HG03159 (cell line): ENCODE results near the gene SAE1.
A peak's percentile ranks its signal among the peaks of the same experiment; 100 is the strongest.
"Not testable (repeated sequence)": the region's sequence is repeated elsewhere in the genome, so short reads cannot be mapped to it uniquely, and the experiment has no call there.

ENCODE experiments used
- ATAC-seq: cut with Tn5 transposase; IDR thresholded peaks from one replicate; pipeline ENCODE4 v1.9.1; 2021; ENCODE audit warnings: mild to moderate bottlenecking, moderate library complexity; ENCODE audit not compliant: unreplicated experiment

Gene SAE1

DNA sequence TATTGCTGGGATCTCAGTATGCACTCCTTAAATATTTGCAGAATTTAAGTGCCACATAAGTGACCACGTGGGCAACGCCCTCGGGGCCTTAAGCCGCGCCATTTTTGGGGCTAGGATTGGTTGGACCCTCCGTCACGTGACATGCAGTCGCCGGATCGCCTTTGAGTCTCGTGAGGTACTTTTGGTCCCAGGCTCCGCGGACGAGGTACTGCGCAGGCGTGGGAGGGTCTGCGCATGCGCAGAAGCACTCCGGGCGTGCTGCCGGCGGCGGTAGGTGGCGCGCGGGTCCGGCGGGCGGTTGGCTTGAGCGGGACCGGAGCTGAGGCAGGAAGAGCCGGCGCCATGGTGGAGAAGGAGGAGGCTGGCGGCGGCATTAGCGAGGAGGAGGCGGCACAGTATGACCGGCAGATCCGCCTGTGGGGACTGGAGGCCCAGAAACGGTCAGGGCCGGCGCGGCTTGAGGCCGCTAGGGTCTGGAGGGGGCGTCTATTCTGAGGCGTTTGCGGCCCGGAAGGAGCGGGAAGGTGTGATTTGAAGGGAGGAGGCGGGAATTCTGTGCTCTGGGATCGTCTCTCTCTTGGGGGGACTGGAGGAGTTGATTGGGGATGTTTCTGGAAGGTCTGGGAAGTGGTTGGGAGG, at the start of gene SAE1:
TSS of gene SAE1 (plus strand) at position 247 of the 639 bp plus-strand sequence. CDS start at position 343, 96 bp downstream.
- peak; percentile 87 for ATAC-seq

DNA sequence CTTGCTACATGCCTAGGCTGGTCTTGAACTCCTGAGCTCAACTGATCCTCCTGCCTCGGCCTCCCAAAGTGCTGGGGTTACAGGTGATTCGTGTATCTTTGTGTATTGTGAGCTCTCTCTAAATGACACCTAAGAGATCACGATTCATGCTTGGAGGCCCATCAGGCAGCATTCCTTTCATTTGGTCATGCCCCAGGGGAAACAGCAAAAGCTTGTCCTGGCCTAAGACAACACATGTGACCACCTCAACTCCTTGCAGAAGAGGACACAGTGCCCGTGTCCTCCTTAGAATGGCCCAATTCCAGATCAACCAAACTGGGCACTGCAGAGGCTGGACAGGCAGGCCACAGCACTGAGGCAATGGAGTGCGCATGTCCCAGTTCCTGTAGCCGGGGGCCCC, 49.5 kb upstream of the SAE1 start:
- ATAC-seq: no peak

DNA sequence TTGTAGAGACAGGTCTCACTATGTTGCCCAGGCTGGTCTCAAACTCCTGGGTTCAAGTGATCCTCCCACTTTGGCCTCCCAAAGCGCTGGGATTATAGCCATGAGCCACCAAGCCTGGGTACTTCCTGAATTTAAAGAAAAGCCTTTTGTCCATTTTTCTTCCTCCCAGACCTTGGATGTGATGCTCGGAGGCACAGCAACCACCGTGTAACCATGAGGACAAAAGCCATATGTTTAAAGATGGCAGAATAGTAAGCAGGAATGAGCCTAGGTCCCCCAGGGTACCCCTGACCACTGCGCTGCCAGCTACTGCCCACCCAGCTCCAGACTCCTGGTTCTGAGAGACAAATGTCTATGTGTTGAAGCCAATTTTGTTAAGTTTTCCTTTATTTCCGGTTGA, 48.1 kb upstream of the SAE1 start:
- ATAC-seq: no peak

DNA sequence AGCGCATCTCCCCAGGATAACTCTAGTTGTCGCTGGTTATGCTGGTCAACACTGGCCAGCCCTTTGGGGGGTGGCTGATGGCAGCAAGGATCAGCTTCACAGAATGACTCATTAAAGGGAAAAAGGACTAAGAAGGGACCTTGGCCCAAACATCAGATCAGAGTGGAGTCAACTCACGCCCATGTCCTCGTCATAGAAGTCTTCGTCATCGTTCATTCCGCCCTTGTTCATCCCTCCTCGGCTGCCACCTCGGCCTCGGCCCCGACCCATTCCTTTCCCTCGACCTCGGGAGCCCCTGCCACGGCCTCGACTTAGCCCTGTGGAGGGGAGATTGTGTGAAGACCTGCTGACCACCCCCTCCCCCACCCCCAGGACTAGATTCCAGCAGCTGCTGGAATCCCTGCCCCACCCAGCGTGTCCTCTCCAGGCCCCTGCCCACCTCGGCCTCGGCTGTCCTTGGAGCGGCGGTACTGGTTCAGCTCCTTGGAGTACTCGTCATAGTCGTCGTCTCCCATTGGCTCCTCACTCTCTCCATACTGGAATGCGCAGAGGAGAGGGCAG, 45.7 kb upstream of the SAE1 start:
- no peak for ATAC-seq

DNA sequence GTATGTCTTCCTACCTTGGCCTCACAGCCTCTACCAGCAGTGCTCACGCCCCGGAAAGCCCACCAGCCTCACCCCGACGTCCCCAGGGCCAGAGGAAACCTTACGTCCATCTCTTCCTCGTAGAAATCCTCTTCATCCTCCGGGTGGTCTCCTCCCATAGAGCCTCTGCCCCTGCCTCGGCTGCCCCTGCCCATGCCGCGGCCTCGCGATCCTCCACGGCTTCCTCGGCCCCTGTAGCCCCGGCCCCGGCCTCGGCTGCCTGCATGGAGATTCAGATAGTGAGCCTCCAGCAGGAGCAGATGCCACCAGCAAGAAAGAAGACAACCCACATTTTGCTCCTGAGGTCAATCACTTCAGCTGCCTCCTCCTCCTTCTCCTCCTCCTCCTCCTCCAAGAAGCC, 44.4 kb upstream of the SAE1 start:
- ATAC-seq: no peak

DNA sequence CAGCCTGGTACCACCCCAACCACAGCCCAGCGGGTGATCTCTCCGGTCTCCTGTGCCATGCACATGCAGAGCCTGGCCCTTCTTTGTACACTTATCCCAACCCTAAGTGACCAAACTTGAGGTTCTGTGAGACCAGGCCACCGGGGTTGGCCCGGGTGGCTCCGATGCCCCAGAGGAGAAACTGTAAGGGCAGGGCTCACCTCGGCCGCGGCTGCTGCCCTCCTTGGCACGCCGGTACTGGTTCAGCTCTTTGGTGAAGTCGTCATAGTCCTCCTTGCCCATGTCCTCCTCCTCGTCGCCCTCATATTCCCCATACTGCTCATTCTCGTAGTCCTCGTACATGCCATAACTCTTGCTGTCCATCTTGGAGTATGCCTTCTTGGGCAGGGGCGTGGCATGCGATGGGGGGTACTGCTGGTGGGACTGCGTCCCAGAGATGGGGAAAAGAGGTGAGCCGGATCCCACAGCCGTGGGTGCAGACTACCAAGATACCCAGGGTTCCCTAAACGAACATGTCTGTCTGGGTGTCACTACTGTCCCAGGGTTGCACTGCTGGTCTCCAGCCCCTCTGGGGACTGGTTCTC, 40.8 kb upstream of the SAE1 start:
- no peak for ATAC-seq

DNA sequence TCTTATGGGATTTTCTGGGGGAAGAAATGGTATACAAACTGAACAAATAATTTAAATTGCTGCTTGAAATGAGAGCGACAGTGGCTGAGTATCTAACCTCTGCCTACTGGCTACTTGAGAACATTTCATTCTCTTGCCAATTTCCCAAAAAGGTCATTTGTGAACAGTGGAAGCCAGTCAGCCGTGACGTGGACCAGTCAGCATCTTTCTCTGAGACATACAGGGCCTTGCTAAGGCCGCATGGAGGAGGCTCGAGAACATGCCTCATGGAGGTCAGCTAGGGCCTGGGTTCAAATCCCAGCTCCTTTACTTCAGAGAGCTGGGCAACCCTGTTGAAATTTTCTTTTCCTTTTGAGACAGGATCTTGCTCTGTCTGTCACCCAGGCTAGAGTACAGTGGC, 37.4 kb upstream of the SAE1 start:
- no peak for ATAC-seq

DNA sequence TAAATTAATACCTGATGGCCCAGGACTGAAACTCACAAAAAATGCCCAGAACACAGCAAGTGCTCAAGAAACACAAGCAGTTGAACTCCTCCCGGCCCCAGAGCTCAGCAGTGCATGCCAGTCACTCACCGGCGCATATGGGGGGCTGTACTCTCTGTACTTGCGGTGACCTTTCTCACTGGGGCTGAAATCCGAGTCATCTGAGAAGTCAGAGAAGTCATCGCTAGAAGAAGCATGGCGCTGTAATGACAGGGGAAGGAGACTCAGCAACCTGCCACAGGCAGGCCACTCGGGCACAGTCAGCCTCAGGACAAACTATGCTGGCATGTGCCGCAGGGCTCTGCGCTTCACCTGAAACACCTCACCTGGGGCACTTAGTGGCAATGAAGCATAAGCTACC, 36.8 kb upstream of the SAE1 start:
- ATAC-seq: no peak

DNA sequence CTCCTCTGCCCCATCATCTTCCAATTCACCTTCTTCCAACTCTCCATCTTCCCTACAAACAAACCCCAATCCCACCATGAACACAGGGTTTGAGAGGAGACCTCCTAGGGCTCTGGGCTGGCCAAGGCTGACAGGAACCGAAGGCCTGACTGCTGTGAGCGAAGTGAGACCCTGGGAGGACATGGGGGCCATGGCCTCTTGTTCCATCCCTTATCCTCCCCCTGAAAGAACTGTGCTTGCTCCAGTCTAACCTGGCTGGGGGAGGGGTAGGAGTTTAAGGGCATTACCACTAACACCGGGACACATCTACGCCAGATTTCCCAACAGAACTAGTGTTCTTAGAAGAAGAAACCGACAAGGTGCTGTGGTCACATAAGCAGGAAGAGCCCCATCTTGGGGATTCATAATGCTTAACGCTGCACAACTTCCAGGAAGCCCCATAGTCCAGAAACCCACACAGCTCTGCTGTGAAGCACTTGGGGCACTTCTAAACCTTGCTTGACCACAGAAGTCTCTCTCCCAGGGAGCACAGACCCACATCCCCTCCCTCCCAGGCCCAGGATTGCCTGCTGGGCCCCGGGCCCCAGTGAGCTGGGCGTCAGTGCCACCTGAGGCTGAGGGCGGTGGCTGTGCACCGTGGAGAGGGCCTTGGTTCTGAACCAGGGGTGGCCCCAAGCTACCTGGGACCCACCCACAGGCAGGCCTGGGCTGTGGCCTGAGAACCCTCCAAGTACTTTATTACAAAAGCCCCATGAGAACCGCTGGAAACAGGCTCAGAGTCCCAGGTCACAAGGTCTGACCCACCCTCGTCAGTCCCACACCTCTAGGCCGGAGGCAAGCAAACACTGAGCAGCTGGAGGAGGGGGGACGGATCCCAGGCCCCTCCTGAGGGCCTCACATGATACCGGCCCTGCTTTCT, 35.8 kb upstream of the SAE1 start:
- ATAC-seq: no peak

DNA sequence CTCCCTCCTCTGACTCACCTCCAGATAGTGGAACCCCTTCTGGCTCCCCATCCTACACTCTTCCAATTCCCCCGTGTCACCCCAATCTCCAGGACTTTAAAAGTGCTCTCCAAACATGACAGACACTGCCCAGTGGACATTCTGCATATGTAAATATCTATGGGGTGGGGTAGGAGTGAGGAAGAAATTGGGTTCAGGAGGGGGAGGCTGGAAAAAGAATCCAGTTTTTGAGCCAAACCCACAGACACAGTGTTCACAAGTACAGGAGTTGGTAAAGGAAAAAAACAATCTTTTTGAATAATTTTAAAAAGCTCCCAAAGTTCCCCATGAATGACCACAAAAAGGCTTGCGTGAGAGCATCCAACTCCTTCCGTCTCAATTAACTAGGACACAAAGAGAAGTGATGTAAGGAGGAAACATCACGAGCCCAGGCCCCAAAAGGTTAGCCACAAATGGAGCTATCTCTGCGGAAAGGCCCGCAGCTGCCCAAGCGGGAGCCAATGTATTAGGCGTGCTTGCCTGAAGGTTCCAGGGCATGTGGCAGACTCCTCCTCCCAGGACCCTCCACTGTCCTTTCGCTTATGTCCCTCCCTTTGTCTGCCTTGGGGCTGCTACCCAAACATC, 35.0 kb upstream of the SAE1 start:
- ATAC-seq: no peak

DNA sequence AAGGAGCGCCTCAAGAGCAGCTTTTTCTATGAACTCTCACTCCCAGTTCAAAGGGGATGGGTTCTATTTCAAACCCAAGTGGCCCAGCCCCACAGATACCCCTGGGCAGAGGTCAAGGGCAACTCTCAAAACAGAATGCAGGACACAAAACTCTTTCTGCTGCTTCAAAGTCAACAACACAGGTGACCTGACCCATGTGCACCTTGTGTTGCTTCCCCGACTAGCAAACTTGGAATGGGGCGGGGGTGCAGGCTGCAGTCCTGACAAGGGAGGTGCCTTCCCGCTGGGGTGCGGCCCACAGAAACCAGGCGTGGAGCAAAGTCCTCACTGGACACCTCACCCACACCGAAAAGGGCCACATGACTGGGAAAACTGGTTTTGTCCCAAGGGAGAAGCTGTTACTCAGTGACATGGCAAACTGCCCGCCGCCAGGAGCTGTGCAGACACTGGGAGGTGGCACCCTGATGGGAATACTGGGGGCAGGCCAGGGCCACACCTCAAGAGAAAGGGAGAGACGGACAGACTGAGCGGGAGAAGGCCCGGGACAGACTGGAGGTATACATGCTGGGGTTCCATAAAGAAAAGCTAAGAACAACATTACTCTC, 34.4 kb upstream of the SAE1 start:
- ATAC-seq: no peak

DNA sequence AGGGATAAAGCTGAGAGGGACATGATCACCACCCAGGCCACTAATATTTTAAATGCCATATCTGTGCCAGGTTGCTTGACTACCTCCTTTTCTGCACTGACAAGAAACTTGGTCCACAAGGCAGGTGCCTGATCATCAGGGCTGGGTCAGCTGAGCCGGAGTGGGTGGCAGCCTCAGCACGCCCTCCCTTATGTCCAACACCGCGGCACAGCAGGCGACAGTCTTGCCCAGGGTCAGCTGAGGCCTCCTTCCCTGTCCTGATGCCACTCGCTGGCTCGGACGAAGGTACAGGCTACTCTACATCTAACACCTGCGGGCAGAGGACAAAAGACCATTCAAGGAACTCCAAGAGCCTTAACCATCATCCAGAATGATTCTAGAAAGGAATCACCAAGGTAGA, 33.9 kb upstream of the SAE1 start:
- ATAC-seq: no peak

DNA sequence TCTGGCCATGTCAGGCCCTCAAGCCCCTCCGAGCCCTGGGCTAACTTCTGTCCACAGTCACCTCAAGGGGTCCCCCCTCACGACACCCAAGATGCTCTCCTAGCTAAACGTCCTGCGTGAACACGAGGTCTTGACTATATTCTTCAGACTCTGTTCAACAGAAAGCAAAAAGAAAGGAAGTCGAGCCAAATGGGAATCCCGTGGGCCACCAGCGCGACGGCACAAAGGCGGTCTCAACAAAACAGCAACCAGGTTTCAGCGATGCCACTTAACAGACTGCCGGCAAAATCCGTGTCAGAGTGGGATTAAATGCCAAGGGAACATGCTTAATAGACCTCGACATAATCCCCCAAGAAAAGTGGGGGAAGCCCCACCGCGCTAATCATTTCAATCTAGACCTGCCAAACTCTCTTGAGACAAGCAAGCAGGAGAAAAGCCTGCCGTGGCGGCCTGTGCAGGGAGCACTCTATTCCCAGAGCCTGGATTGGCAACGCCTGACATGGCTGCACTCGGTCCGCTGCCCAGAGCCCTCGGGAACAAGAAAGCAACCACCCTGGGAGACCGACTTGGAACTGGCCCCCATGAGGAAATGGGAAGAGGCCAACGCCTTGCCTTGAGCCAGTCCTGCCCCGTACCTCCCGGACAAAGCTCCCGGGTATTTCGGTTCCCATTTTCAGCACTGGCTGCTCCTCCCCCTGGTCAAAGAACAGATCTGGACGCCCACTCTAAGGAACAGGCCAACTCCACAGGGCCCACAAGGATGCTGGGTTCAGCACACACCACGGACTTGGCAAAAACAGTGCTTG, 33.0 kb upstream of the SAE1 start:
- no peak for ATAC-seq

DNA sequence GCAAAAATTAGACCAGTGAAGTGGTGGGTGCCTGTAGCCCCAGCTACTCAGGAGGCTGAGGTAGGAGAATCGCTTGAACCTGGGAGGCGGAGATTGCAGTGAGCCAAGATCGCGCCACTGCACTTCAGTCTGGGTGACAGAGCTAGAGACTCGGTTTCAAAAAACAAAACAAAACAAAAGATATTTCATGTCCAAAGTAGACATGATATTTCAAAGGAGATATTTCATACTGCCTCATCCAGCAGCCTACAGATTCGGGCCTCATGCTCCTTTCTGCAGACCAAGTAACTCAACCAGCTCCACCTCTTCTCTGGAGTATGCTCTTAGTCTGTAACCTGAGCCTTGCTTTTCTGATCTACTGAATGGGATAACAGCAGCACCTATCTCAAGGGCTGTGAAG, 32.0 kb upstream of the SAE1 start:
- no peak for ATAC-seq

DNA sequence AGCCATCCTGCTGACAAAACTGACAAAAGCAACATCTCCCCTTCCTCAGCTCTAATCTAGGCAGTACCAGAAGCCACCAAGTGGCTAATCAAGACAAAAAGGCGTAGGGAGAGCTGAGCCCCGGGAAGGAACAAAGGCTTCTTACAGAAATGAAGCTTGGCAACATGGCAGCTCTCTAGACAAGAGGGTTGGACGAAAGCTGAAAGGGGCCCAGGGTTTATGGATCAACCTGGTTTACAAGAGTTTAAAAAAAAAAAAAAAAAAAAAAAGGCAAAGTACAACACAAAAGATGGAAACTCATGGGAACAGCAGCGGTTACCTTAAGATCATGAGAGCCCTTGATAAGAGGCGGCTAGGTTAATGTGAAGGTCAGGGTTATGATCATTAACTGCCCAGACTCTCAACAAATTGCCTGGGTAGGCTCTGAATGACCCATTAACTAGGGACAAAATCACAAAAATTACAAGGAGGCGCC, 31.0 kb upstream of the SAE1 start:
- ATAC-seq: no peak

DNA sequence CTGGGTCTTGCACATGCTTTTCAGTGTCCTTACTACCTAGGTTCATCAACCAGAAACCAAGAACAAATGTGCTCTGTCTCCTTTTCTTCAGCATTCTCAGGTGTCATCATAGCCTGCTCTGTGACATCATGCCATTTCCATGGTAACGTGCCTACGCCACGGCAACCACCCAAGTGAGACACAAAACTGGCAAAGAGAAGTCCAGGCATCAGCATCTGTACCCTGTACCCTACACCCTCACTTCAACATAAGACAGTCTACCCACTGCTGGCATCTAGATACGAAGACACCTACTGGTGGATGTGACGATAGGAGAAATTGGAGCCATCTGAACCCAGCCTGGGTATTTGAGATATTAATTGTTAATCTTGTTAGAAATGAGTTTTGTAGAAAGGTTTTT, 30.3 kb upstream of the SAE1 start:
- ATAC-seq: no peak

DNA sequence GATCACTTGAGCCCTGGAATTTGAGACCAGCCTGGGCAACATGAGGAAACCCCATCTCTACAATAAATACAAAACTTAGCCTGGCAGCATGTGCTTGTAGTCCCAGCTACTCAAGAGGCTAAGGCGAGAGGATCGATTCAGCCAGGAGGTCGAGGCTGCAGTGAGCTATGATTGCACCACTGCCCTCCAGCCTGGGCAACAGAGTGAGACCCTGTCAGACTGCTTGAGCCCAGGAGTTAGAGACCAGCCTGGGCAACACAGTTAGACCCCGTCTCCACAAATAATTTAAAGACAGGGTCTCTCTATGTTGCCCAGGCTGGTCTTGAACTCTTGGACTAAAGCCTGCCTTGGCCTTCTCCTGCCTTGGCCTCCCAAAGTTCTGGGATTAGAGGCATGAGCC, 29.5 kb upstream of the SAE1 start:
- not testable (repeated sequence) for ATAC-seq

DNA sequence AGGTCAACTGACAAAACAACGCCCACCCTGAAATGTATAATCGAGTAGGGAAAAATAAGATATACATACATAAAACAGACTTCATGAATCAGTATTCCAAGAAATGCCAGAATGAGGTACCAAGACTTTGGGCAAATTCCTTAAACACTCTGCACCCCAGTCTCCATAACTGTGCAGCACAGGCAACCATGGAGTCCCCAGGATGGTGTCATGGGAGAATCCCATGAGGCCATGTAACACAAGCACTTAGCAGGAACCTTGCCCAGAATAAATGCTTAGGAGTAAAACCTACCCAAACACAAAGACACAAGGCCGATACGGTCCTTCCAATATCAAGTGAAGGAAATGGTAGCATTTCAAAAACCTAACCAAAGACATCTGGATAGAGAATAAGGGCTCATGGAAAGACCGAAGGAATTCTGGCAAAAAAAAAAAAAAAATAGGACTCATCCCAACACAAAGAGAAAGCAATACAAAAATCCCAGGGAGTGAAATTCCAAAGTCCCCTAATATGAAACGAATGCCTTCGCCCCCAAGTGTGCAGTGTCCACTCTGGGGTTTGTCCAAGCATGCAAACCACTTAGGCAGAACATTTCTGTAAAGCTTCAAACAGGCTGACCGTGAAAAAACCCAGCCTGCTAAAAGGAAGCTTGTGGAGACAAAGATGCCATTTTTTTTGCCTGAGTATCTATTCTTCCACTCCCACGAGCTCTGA, 28.1 kb upstream of the SAE1 start:
- no peak for ATAC-seq

DNA sequence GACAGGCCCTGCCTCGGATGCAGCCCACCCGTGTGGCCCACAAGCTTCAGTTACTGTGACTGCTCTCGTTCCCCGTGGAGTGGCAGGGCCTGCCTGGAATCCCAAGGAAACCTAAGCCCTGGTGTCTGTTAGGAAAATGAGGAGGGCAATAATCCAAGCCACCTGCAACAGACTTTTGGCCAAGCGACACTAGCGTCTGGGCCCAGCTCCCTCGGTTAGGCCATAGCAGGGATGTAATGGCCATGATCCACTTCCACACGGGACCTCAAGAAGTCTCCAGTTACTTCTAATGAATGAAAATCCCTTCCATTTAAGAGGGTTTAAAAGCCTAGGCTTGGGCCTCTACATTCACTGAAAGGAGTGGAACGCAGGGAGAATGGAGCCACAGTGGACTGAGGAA, 26.0 kb upstream of the SAE1 start:
- ATAC-seq: no peak
